Adipose tissue (tissue), 3 donors: ENCODE measurements around the gene STEAP3. TPM values are rescaled to one million over a fixed set of nuclear protein-coding genes. Genes with fewer than 3 reads are reported as not detected.

Source experiments
- H3K27ac ChIP-seq: one replicate; pipeline ENCODE4 v1.5.1; 2013; ENCODE audit warnings: low read depth, low read length
- WGBS, 3 donors: extraction: QIAGEN DNeasy Blood & Tissue Kit; methylation state at CpG; one replicate each; pipeline ENCODE4 v1.1.7; 2013; 5-methylcytosine and 5-hydroxymethylcytosine counted together
- polyA plus RNA-seq, 3 donors: library from polyadenylated mRNA; stranded (reverse); fragments of 200-250 nt; gene quantifications; one replicate each; pipeline ENCODE4 v1.2.3, GENCODE V29; 2013
- donor health status: healthy with polysubstance abuse.
- donor health status: Bipolar disorder and iron deficiency.
- donor health status: healthy.

The STEAP3 gene
- polyA plus RNA-seq, 3 donors: 1.6 to 22.0 (median 14.8) TPM

- WGBS, 3 donors: 51 to 79% (median 71%) methylated on average over 15 of the region's 15 CpGs
- H3K27ac ChIP-seq: no peak overlapping the region
These were observed 16.9 kb downstream of the STEAP3 start for GRCh38 chr2:119240311-119241204.

GRCh38 chr2:119241205-119241532 is 17.5 kb downstream of the STEAP3 start:
- H3K27ac ChIP-seq: no peak overlapping the region
- 51 to 83% (median 79%) methylated on average over 5 of the region's 5 CpGs for WGBS, 3 donors

GRCh38 chr2:119242276-119243119 is 18.9 kb downstream of the STEAP3 start:
- 75 to 91% (median 87%) methylated on average over 17 of the region's 17 CpGs for WGBS, 3 donors
- H3K27ac ChIP-seq: no peak overlapping the region

GRCh38 chr2:119243621-119244020 is 20.0 kb downstream of the STEAP3 start:
- WGBS, 3 donors: 74 to 80% (median 79%) methylated on average over 2 of the region's 2 CpGs

GRCh38 chr2:119245076-119245840 is 21.6 kb downstream of the STEAP3 start:
- H3K27ac ChIP-seq: no peak overlapping the region
- 93 to 95% (median 94%) methylated on average over 17 of the region's 17 CpGs for WGBS, 3 donors

More at GRCh38 chr2:119243621-119244020, 20.0 kb downstream of the STEAP3 start:
- H3K27ac ChIP-seq: no peak overlapping the region

GRCh38 chr2:119245841-119246230 is 22.2 kb downstream of the STEAP3 start:
- WGBS, 3 donors: 94 to 100% (median 97%) methylated on average over 3 of the region's 3 CpGs
- H3K27ac ChIP-seq: no peak overlapping the region

GRCh38 chr2:119246884-119247843 is 23.5 kb downstream of the STEAP3 start:
- 90 to 93% (median 93%) methylated on average over 24 of the region's 24 CpGs for WGBS, 3 donors
- H3K27ac ChIP-seq: no peak overlapping the region

- WGBS, 3 donors: 96 to 97% (median 96%) methylated on average over 29 of the region's 29 CpGs
- no peak overlapping the region for H3K27ac ChIP-seq
These were observed 24.2 kb downstream of the STEAP3 start for GRCh38 chr2:119247844-119248271.

- 87 to 92% (median 88%) methylated on average over 7 of the region's 7 CpGs for WGBS, 3 donors
These were observed 24.7 kb downstream of the STEAP3 start for GRCh38 chr2:119248311-119248710.

GRCh38 chr2:119248751-119249150 is 25.1 kb downstream of the STEAP3 start:
- WGBS, 3 donors: 92 to 97% (median 94%) methylated on average over 5 of the region's 5 CpGs
- H3K27ac ChIP-seq: no peak overlapping the region

More at GRCh38 chr2:119248311-119248710, 24.7 kb downstream of the STEAP3 start:
- H3K27ac ChIP-seq: no peak overlapping the region

- H3K27ac ChIP-seq: no peak overlapping the region
- WGBS, 3 donors: 77 to 93% (median 88%) methylated on average over 3 of the region's 3 CpGs
These were observed 25.7 kb downstream of the STEAP3 start for GRCh38 chr2:119249311-119249710.

- 76 to 77% (median 77%) methylated on average over 12 of the region's 12 CpGs for WGBS, 3 donors
- H3K27ac ChIP-seq: no peak overlapping the region
These were observed 26.5 kb downstream of the STEAP3 start for GRCh38 chr2:119249855-119250717.

- WGBS, 3 donors: 86 to 92% (median 91%) methylated on average over 10 of the region's 10 CpGs
These were observed 27.2 kb downstream of the STEAP3 start for GRCh38 chr2:119250718-119251290.

GRCh38 chr2:119251652-119252051 is 28.0 kb downstream of the STEAP3 start:
- WGBS, 3 donors: 94 to 96% (median 95%) methylated on average over 5 of the region's 5 CpGs
- no peak overlapping the region for H3K27ac ChIP-seq

More at GRCh38 chr2:119250718-119251290, 27.2 kb downstream of the STEAP3 start:
- H3K27ac ChIP-seq: no peak overlapping the region

GRCh38 chr2:119252186-119253113 is 28.8 kb downstream of the STEAP3 start:
- WGBS, 3 donors: 77 to 83% (median 81%) methylated on average over 12 of the region's 12 CpGs
- H3K27ac ChIP-seq: no peak overlapping the region
